Measurements from ENCODE around the gene ITGA5. TPM values are rescaled to one million over a fixed set of nuclear protein-coding genes. Genes with fewer than 3 reads are reported as not detected.

Gene ITGA5
- total RNA-seq, 2 donors from 2014 or later, result 29.9 to 211 TPM

DNA sequence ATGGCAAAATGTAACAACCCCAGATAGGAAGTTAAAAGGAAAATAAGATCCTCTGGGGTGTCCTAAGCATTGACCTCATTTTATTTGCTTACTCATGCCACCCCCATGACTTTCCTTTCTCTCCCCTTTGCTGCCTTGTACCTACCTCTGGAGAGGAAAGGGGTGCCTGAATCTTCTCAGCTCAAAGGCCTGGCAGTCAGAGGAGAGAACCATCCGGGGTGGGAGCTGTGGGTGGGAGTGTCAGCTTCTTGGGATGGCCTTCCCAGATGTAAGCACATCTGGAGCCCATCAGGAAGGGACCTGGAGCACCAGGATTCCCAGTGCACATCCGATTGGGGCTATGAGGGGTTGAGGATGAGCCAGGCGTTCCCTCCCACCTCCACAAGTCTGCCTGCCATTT is 5.2 kb upstream of the ITGA5 start:
- Mint-ChIP-seq H3K4me1 (peaks cover 26% of the 10 kb centered on the region), H3K9me3 (no peaks in the 10 kb centered on the region), H3K36me3 (ENCODE audit: low read depth) (no peaks in the 10 kb centered on the region), H3K27me3 (peaks cover 11% of the 10 kb centered on the region), H3K4me3 (peak overlapping the region; percentile 23), H3K27ac (no peak overlapping the region)
- no peak for ATAC-seq (replicated peaks)

GRCh38 chr12:54423816-54424150 is 4.7 kb upstream of the ITGA5 start:
- Mint-ChIP-seq H3K4me1 (peaks cover 23% of the 10 kb centered on the region), H3K27ac (peak overlapping the region; percentile 39), H3K4me3 (peak overlapping the region; percentile 54), H3K27me3 (peaks cover 11% of the 10 kb centered on the region), H3K36me3 (ENCODE audit: low read depth) (peaks cover 3% of the 10 kb centered on the region), H3K9me3 (no peaks in the 10 kb centered on the region)
- ATAC-seq (replicated peaks), result no peak

GRCh38 chr12:54421879-54422250 is 2.8 kb upstream of the ITGA5 start:
- Mint-ChIP-seq H3K27me3 (peaks cover 7% of the 10 kb centered on the region), H3K4me3 (no peak overlapping the region), H3K36me3 (ENCODE audit: low read depth) (peaks cover 23% of the 10 kb centered on the region), H3K9me3 (no peaks in the 10 kb centered on the region), H3K4me1 (peaks cover 13% of the 10 kb centered on the region), H3K27ac (no peak overlapping the region)
- no peak for ATAC-seq (replicated peaks)

- H3K4me1 Mint-ChIP-seq, result peaks cover 18% of the 10 kb centered on the region
- peak overlapping the region; percentile 76 for H3K27ac Mint-ChIP-seq
- H3K36me3 Mint-ChIP-seq (ENCODE audit: low read depth), result peaks cover 28% of the 10 kb centered on the region
- H3K4me3 Mint-ChIP-seq, result peak overlapping the region; percentile 83
- no peak for ATAC-seq (replicated peaks)
- H3K9me3 Mint-ChIP-seq, result no peaks in the 10 kb centered on the region
- H3K27me3 Mint-ChIP-seq, result peaks cover 6% of the 10 kb centered on the region
These were observed 2.3 kb upstream of the ITGA5 start for GRCh38 chr12:54421175-54421878.

DNA sequence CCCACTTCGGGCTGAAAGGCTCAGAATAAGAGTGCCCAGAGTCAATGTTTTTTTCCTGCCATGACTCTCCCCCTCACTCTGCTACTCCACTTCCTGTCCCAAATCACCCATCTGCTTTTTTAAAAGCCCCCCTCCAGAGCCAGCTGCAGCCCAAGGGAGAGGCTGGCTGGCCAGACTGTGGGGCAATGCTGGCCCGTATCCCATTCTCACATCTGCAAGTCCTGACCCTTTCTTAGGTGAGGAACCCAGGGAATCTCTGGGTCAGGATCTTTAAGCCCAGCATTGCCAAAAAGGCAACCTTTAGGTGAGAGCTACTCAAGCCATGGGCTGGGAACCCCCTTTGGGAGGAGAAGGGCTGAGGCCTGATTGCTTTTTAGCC is 1.7 kb upstream of the ITGA5 start:
- peak overlapping the region; percentile 76 for H3K27ac Mint-ChIP-seq
- peak overlapping the region; percentile 83 for H3K4me3 Mint-ChIP-seq
- ATAC-seq (replicated peaks), result no peak
- H3K9me3 Mint-ChIP-seq, result no peaks in the 10 kb centered on the region
- peaks cover 20% of the 10 kb centered on the region for H3K4me1 Mint-ChIP-seq
- H3K36me3 Mint-ChIP-seq (ENCODE audit: low read depth), result peaks cover 34% of the 10 kb centered on the region
- H3K27me3 Mint-ChIP-seq, result peaks cover 4% of the 10 kb centered on the region

GRCh38 chr12:54418441-54419087 is 502 bp downstream of the ITGA5 start:
- Mint-ChIP-seq H3K9me3 (no peaks in the 10 kb centered on the region), H3K4me3 (peak overlapping the region; percentile 83), H3K27ac (peak overlapping the region; percentile 94), H3K36me3 (ENCODE audit: low read depth) (peaks cover 56% of the 10 kb centered on the region), H3K27me3 (no peaks in the 10 kb centered on the region), H3K4me1 (peaks cover 24% of the 10 kb centered on the region)
- peak; percentile 3 for ATAC-seq (replicated peaks)

DNA sequence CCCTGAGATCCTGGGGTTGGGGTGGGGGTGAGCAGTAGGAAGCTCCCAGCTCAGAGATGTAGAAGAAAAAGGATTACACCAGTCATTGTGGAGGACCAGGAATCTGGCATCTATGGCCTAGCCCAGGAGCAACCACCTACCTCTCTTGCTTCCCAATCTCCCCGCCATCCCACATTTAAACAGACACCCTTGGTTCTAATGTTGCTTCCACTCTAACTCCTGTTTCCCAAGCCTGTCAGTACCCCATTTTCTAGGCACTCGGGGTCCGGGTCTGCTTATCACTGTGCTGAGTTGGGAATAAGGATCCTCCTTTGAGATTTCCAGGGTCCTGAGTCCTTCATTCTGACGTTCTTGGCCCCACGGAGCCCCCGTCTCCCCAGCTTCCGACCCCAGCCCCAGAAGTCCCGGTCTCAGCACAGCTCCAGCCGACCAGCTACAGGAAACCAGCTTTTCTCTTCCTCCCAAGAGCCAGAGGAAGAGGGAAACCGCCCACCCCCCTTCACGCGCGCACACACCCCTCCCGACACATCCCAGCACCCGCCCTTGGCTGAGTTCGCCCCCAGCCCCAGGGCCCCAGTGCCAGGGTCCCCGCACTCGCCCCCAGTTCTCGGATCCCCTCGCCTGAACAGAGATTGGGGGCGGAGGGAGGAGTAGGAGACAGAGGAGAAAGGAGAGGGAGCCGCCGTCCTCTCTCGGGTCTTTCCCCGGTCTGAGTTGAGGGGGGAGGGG is 1.2 kb downstream of the ITGA5 start:
- no peak for ATAC-seq (replicated peaks)
- Mint-ChIP-seq H3K4me3 (peak overlapping the region; percentile 83), H3K27ac (peak overlapping the region; percentile 94), H3K27me3 (no peaks in the 10 kb centered on the region), H3K36me3 (ENCODE audit: low read depth) (peaks cover 62% of the 10 kb centered on the region), H3K4me1 (peaks cover 24% of the 10 kb centered on the region), H3K9me3 (no peaks in the 10 kb centered on the region)

- ATAC-seq (replicated peaks), result no peak
- Mint-ChIP-seq H3K4me3 (peak overlapping the region; percentile 83), H3K36me3 (ENCODE audit: low read depth) (peaks cover 71% of the 10 kb centered on the region), H3K27ac (peak overlapping the region; percentile 94), H3K9me3 (no peaks in the 10 kb centered on the region), H3K27me3 (no peaks in the 10 kb centered on the region), H3K4me1 (peaks cover 30% of the 10 kb centered on the region)
These were observed 2.1 kb downstream of the ITGA5 start for GRCh38 chr12:54416687-54417603.

DNA sequence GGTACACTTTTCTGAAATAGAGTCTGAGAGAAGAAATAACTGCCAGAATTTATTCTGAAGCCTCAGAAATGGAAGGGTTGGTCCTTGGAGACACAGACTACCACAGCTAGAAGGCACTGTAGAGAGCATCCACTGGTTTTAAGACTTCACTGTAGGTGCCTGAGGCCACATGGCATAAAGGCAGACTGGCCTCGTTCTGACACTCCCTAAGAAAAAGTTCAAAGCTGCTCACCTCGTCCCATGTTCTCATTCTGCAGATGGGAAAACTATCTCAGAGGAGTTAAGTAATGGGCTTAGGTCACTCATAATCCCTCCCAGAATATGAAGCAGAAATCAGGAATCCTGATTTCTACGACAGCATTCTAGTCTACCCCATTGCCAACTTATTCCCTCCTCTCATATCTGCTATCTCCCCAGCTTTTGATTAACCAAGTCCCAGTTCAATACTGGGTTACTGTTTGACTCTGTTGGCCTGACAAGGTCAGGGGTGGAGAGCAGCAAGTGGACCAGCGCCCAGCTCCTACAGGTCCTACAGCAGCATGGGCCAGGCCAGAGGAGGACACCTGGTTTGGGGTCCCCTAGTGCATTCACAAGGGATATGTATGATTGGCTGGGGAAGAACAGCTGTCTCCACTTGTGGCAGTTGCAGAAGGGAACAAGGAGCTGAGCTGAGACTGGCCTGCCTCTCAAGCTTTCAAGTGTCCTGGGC is 3.7 kb downstream of the ITGA5 start:
- no peaks in the 10 kb centered on the region for H3K27me3 Mint-ChIP-seq
- no peaks in the 10 kb centered on the region for H3K9me3 Mint-ChIP-seq
- peak overlapping the region; percentile 83 for H3K4me3 Mint-ChIP-seq
- peaks cover 38% of the 10 kb centered on the region for H3K4me1 Mint-ChIP-seq
- H3K36me3 Mint-ChIP-seq (ENCODE audit: low read depth), result peaks cover 86% of the 10 kb centered on the region
- H3K27ac Mint-ChIP-seq, result no peak overlapping the region
- no peak for ATAC-seq (replicated peaks)

DNA sequence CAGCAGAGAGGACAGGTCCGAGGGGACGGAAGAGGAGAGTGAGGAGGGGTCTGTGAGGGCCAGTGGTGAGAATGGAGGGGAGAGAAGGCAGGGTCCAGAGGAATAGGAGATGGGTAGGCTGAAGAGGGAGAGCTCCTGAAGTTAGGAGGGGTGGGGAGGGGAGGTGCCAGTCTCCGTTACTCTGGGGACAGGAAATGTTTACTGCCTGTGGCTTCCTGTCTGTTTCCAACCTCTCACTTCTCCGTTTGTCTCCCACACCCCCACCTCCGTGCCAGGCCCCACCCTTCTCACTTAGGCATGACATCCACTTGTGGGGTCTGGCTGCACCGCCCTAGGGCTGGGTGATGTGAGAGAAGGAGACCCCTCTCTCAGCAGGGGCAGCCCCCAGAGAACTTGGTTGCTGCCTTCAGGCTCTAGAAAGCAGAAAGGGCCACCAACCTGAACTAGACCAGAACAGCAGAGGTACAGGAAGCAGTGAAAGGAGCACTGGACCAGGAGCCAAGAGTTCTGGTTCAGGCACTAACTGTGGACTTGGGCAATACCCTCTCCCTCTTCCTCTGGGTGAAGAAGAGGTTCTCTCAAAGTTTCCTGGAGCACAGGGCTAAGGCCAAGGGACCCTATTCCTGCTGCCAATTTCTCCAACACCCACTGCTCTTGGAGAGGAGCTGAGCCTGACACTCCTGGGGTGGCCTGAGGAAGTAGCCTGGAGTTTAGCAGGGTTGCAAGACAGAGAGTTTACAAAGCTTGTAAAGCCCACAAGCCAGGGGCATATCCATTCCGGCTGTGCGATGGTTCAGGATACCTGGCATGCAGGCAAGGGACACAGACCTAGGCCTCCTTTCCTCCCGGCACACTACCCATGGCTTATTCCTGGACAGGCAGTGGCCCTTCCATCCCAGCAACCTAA is 5.5 kb downstream of the ITGA5 start:
- Mint-ChIP-seq H3K4me3 (peak overlapping the region; percentile 83), H3K27ac (peak overlapping the region; percentile 89), H3K9me3 (no peaks in the 10 kb centered on the region), H3K36me3 (ENCODE audit: low read depth) (peaks cover 98% of the 10 kb centered on the region), H3K27me3 (no peaks in the 10 kb centered on the region), H3K4me1 (peaks cover 38% of the 10 kb centered on the region)
- peak; percentile 59 for ATAC-seq (replicated peaks)

- H3K27me3 Mint-ChIP-seq, result no peaks in the 10 kb centered on the region
- H3K4me3 Mint-ChIP-seq, result peak overlapping the region; percentile 83
- H3K36me3 Mint-ChIP-seq (ENCODE audit: low read depth), result peaks cover 98% of the 10 kb centered on the region
- H3K27ac Mint-ChIP-seq, result peak overlapping the region; percentile 89
- no peaks in the 10 kb centered on the region for H3K9me3 Mint-ChIP-seq
- H3K4me1 Mint-ChIP-seq, result peaks cover 43% of the 10 kb centered on the region
- peak; percentile 16 for ATAC-seq (replicated peaks)
These were observed 6.3 kb downstream of the ITGA5 start for GRCh38 chr12:54412786-54413185.

DNA sequence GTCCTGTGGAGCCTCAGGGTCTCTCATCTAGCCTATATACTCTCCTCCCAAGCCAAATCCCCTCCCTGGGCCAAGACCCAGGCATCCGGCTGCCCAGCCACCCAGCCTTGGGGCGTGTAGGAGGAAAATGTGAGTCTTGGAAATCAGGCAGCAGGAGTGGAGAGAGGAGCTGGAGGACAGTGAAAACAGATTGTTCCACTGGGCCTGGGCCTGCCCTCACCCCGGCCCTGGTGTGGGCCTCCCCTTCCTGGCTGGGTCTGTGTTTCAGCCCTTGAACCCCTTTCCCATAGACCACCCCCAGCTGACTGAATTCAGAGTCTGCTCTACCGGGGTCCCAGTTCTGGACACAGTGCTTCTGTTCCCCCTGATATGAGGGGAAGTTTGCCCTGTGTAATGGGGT is 6.7 kb downstream of the ITGA5 start:
- Mint-ChIP-seq H3K4me3 (peak overlapping the region; percentile 83), H3K27me3 (no peaks in the 10 kb centered on the region), H3K36me3 (ENCODE audit: low read depth) (peaks cover 98% of the 10 kb centered on the region), H3K27ac (peak overlapping the region; percentile 89), H3K4me1 (peaks cover 45% of the 10 kb centered on the region), H3K9me3 (no peaks in the 10 kb centered on the region)
- no peak for ATAC-seq (replicated peaks)

Measured in activated T-helper 17 cell treated with anti-CD3 and anti-CD28 coated beads, Interleukin-2, amount 50 U/mL, for 72 hours (primary cell).